Activated naive CD4-positive, alpha-beta T cell treated with anti-CD3 and anti-CD28 coated beads, Interleukin-2, amount 50 U/mL, for 24 hours (primary cell): Measurements from ENCODE around the gene GPRASP3.
"Not testable (repeated sequence)": the region's sequence is repeated elsewhere in the genome, so short reads cannot be mapped to it uniquely, and the experiment has no call there.

ENCODE experiments used
- H3K27ac Mint-ChIP-seq: one replicate; pipeline ENCODE4 v1.8.0; 2021; ENCODE audit warnings: mild to moderate bottlenecking, mixed read lengths
- H3K27me3 Mint-ChIP-seq: one replicate; pipeline ENCODE4 v1.8.0; 2021; ENCODE audit warnings: mixed read lengths
- H3K36me3 Mint-ChIP-seq: one replicate; pipeline ENCODE4 v1.8.0; 2021; ENCODE audit warnings: mixed read lengths
- H3K4me1 Mint-ChIP-seq: one replicate; pipeline ENCODE4 v1.8.0; 2021; ENCODE audit warnings: mixed read lengths
- H3K4me3 Mint-ChIP-seq: one replicate; pipeline ENCODE4 v1.8.0; 2021; ENCODE audit warnings: mild to moderate bottlenecking, mixed read lengths
- H3K9me3 Mint-ChIP-seq: one replicate; pipeline ENCODE4 v1.8.0; 2021; ENCODE audit warnings: mixed read lengths

Gene GPRASP3, protein sequence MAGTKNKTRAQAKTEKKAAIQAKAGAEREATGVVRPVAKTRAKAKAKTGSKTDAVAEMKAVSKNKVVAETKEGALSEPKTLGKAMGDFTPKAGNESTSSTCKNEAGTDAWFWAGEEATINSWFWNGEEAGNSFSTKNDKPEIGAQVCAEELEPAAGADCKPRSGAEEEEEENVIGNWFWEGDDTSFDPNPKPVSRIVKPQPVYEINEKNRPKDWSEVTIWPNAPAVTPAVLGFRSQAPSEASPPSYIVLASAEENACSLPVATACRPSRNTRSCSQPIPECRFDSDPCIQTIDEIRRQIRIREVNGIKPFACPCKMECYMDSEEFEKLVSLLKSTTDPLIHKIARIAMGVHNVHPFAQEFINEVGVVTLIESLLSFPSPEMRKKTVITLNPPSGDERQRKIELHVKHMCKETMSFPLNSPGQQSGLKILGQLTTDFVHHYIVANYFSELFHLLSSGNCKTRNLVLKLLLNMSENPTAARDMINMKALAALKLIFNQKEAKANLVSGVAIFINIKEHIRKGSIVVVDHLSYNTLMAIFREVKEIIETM

DNA sequence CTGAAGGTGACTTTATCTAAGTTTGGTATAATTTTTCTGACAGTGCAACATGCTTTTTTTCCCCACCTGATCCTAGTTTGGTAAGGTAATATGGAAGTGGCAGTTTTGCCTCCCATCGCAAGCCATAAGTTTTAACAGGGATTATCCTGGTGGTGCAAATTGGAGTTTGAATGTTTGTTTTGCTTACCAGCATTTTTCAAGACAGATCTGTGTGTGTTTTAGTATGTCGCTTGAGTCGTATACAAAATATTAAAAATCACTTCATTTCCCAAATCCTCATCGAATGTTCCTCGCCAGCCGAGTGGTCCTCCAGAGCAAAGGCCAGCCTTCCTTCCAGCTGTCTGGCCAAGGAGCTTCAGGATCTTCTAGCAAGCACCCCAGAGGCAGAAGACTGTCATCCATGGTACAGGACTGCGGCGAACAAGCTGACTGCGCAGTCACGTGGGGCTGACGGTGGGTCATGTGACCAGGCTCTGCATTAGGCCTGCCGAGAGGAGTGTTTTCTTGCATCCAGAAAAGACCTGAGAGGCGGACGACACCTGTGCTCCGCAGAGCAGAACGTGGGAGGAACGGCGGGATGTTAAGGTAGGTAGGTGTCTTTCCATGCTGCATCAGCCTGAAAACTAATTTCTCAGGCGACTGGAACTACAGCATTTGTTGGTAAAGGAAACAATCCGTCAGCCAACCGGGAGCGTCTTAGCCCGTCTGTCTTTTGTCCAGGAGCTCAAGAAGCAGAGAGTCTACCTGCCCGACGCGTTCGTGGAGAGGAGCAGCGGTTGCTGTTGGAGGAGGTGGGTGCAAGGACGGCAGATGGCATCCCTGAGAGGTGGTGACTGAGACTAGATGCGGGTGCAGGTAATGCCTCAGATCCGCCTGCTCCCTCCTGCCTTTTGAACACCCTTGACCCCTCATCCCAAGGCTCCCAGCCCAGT is at the start of gene GPRASP3:
GPRASP3 (plus strand) TSS at position 507 of the 932 bp plus-strand sequence. CDS start 28,253 bp downstream, outside the sequence.
- Mint-ChIP-seq H3K36me3 (no peaks in the 10 kb centered on the region), H3K4me1 (peaks cover 8% of the 10 kb centered on the region), H3K27me3 (no peaks in the 10 kb centered on the region), H3K27ac (peak within 1 kb of the TSS; percentile 92), H3K9me3 (no peaks in the 10 kb centered on the region), H3K4me3 (peak within 1 kb of the TSS; percentile 91)

DNA sequence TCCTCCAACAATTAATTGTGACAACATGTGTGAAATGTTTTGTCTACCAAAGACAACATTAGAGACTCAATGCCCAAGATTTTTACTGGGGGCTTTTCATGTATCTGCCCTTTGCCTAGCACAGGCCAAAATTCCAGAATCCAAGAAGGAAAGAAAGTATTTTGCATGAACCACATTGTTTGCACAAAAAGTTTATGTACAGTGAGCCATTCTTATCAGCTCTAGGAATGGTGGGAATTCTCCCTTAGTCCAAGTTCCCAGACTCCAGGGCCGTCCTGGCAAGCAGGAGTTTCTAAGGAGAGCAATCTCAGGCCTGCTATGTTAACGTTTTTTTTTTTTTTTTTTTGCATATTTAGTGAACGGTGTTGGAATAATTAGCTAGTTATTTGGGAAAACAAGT is 47.7 kb upstream of the GPRASP3 start:
- no peak overlapping the region for H3K27ac Mint-ChIP-seq
- H3K4me1 Mint-ChIP-seq, result peaks cover 16% of the 10 kb centered on the region
- peaks cover 17% of the 10 kb centered on the region for H3K36me3 Mint-ChIP-seq
- peaks cover 4% of the 10 kb centered on the region for H3K9me3 Mint-ChIP-seq
- H3K4me3 Mint-ChIP-seq, result no peak overlapping the region
- H3K27me3 Mint-ChIP-seq, result no peaks in the 10 kb centered on the region

DNA sequence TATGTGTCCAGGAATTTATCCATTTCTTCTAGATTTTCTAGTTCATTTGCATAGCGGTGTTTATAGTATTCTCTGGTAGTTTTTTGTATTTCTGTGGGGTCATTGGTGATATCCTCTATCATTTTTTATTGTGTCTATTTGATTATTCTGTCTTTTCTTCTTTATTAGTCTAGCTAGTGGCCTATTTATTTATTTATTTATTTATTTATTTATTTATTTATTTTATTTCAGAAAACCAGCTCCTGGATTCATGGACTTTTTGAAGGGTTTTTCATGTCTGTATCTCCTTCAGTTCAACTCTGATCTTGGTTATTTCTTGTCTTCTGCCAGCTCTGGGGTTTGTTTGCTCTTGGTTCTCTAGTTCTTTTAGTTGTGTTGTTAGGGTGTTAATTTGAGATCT is 43.1 kb upstream of the GPRASP3 start:
- H3K27me3 Mint-ChIP-seq, H3K9me3 Mint-ChIP-seq, H3K4me3 Mint-ChIP-seq, H3K27ac Mint-ChIP-seq: not testable (repeated sequence)
- H3K36me3 Mint-ChIP-seq, result peaks cover 25% of the 10 kb centered on the region
- peaks cover 27% of the 10 kb centered on the region for H3K4me1 Mint-ChIP-seq

DNA sequence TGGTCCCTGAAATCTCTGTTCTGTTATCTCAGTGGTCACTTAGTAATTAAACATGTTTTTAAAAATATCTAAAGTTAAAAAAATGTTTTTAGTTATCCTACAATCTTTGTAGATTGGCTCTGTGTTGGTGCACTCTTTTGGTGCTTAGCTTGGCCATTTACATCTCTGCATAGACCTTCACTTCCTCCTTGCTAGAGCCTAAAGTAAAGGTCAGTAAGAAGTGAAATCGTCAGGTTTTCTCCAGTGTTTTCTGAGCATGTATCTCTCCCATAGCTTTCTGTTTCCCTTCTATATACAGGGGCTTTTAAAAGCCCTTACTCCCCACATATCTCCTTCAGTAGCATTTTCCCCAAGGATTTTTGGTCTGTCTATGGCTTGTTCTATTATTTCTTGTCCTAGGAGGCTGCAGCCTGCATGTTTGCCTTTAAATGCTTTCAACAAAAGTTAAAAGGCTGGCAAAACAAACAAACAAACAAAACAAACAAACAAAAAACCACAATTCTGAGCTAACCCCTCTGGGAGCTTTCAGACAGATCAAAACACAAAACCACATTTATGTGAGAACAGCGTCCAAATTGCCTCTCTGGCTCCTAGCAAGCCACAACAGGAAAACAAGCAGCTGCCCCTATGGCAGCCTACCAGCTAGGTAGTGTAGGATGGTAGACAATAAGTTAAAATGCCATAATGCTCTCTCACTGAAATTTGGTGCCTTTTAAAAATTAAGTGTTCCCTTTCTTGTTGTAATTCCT is 35.6 kb upstream of the GPRASP3 start:
- Mint-ChIP-seq H3K9me3 (peaks cover 5% of the 10 kb centered on the region), H3K4me1 (peaks cover 20% of the 10 kb centered on the region), H3K27ac (no peak overlapping the region), H3K36me3 (peaks cover 32% of the 10 kb centered on the region), H3K4me3 (no peak overlapping the region), H3K27me3 (no peaks in the 10 kb centered on the region)

DNA sequence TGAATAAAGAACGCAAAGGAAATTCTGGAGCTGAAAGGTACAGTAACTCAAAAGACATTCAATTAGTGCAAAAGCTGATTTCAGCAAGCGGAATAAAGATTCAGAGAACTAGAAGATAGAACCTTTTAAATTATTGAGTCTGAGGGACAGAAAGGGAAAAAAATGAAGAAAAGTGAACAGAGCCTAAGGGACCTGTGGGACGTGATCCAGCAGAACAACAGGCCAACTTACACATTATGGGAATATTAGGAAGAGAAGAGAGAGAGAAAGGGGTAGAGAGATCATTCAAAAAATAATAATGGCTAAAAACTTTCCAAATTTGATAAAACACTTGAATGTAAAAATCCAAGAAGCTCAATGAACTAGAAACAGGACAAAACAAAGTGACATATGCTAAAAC is 25.8 kb upstream of the GPRASP3 start:
- no peaks in the 10 kb centered on the region for H3K27me3 Mint-ChIP-seq
- no peaks in the 10 kb centered on the region for H3K9me3 Mint-ChIP-seq
- no peaks in the 10 kb centered on the region for H3K4me1 Mint-ChIP-seq
- no peak overlapping the region for H3K27ac Mint-ChIP-seq
- no peak overlapping the region for H3K4me3 Mint-ChIP-seq
- peaks cover 17% of the 10 kb centered on the region for H3K36me3 Mint-ChIP-seq

DNA sequence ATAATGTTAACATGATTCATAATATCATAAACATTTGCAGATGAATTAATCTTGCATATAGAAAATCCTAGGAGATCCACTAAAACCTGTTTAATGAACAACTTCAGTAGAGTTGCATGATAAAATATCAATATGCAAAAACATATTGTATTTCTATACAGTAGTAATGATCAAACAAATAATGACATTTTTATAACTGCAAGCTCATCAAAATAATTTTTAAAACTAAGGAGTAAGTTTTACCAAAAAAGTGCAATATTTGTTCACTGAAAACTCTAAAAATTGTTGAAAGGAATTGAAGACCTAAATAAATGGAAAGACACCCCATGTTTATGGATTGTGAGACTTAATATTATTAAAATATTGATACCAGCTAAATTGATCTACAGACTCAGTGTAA is 24.2 kb upstream of the GPRASP3 start:
- H3K27me3 Mint-ChIP-seq, result no peaks in the 10 kb centered on the region
- no peak overlapping the region for H3K4me3 Mint-ChIP-seq
- peaks cover 13% of the 10 kb centered on the region for H3K36me3 Mint-ChIP-seq
- H3K27ac Mint-ChIP-seq, result no peak overlapping the region
- no peaks in the 10 kb centered on the region for H3K4me1 Mint-ChIP-seq
- H3K9me3 Mint-ChIP-seq, result no peaks in the 10 kb centered on the region

GRCh38 chrX:102697494-102697893 is 23.0 kb upstream of the GPRASP3 start:
- Mint-ChIP-seq H3K27ac (no peak overlapping the region), H3K9me3 (no peaks in the 10 kb centered on the region), H3K36me3 (peaks cover 13% of the 10 kb centered on the region), H3K4me3 (no peak overlapping the region), H3K4me1 (no peaks in the 10 kb centered on the region), H3K27me3 (no peaks in the 10 kb centered on the region)

DNA sequence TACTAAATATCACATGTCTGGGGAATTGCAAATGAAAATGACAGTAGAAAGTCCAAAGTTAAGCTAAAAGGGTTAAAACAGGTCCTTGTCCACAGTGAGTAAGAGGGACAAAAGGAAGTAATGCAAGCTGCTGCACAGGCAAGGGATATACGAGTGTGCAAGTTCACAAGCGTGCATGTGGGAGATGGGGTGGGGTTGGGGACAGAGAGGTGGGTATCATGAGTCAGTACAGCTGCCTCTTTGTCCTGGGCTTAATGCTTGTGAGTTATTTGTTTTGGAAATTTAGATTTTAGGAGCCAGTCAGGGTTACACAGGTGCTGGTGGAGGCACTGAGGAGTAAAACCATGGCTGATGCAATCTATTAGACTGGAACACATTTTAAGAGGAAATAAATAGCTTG is 11.6 kb upstream of the GPRASP3 start:
- no peaks in the 10 kb centered on the region for H3K9me3 Mint-ChIP-seq
- no peaks in the 10 kb centered on the region for H3K36me3 Mint-ChIP-seq
- H3K27ac Mint-ChIP-seq, result no peak overlapping the region
- H3K4me1 Mint-ChIP-seq, result peaks cover 8% of the 10 kb centered on the region
- H3K4me3 Mint-ChIP-seq, result no peak overlapping the region
- peaks cover 5% of the 10 kb centered on the region for H3K27me3 Mint-ChIP-seq

DNA sequence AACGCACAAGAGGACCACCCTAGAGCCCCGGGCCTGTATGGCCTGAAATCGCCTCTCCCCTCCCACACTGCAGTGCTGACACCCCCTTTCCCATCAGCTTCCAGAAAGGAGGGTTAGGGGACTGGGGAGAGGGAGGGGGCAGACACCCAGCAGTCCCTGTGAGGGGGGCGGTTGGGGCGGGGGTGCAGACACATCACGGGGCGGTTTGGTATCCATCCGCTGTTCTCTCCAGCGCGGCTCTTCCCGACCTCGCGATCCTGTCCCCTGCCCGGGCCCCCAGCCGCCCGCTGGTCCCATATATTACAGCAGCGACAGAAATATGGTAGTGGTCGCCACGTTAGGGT is 8.7 kb upstream of the GPRASP3 start:
- H3K27me3 Mint-ChIP-seq, result peaks cover 5% of the 10 kb centered on the region
- no peaks in the 10 kb centered on the region for H3K9me3 Mint-ChIP-seq
- peaks cover 8% of the 10 kb centered on the region for H3K4me1 Mint-ChIP-seq
- H3K4me3 Mint-ChIP-seq, result peak overlapping the region; percentile 82
- H3K27ac Mint-ChIP-seq, result no peak overlapping the region
- H3K36me3 Mint-ChIP-seq, result no peaks in the 10 kb centered on the region

GRCh38 chrX:102712216-102712966 is 8.2 kb upstream of the GPRASP3 start, which contains the start of gene GPRASP2:
Gene GPRASP2 (plus strand): TSS chrX:102712448. CDS start chrX:102714870, 2,422 bp downstream.
- Mint-ChIP-seq H3K4me1 (peaks cover 8% of the 10 kb centered on the region), H3K9me3 (no peaks in the 10 kb centered on the region), H3K36me3 (no peaks in the 10 kb centered on the region), H3K4me3 (peak within 1 kb of the TSS; percentile 87), H3K27me3 (peaks cover 5% of the 10 kb centered on the region), H3K27ac (no peak within 1 kb of the TSS)

GRCh38 chrX:102712981-102713625 is 7.4 kb upstream of the GPRASP3 start:
- no peak overlapping the region for H3K27ac Mint-ChIP-seq
- H3K27me3 Mint-ChIP-seq, result peaks cover 5% of the 10 kb centered on the region
- H3K9me3 Mint-ChIP-seq, result no peaks in the 10 kb centered on the region
- H3K36me3 Mint-ChIP-seq, result no peaks in the 10 kb centered on the region
- peaks cover 8% of the 10 kb centered on the region for H3K4me1 Mint-ChIP-seq
- peak overlapping the region; percentile 81 for H3K4me3 Mint-ChIP-seq

GRCh38 chrX:102714994-102715393 is 5.5 kb upstream of the GPRASP3 start:
- H3K27ac Mint-ChIP-seq, result no peak overlapping the region
- no peak overlapping the region for H3K4me3 Mint-ChIP-seq
- no peaks in the 10 kb centered on the region for H3K4me1 Mint-ChIP-seq
- H3K9me3 Mint-ChIP-seq, result no peaks in the 10 kb centered on the region
- H3K27me3 Mint-ChIP-seq, result peaks cover 5% of the 10 kb centered on the region
- H3K36me3 Mint-ChIP-seq, result no peaks in the 10 kb centered on the region

GRCh38 chrX:102715967-102716366 is 4.6 kb upstream of the GPRASP3 start:
- Mint-ChIP-seq H3K4me1 (peaks cover 8% of the 10 kb centered on the region), H3K36me3 (no peaks in the 10 kb centered on the region), H3K27ac (no peak overlapping the region), H3K27me3 (peaks cover 5% of the 10 kb centered on the region), H3K9me3 (no peaks in the 10 kb centered on the region), H3K4me3 (no peak overlapping the region)

- not testable (repeated sequence) for H3K9me3 Mint-ChIP-seq, H3K4me1 Mint-ChIP-seq, H3K27ac Mint-ChIP-seq, H3K27me3 Mint-ChIP-seq, H3K36me3 Mint-ChIP-seq
- H3K4me3 Mint-ChIP-seq, result peak overlapping the region; percentile 91
These were observed 595 bp downstream of the GPRASP3 start for GRCh38 chrX:102721169-102721506.
